Activated T-helper 17 cell treated with anti-CD3 and anti-CD28 coated beads, Interleukin-2, amount 50 U/mL, for 72 hours (primary cell): ENCODE results near the gene ZNF367. TPM values are rescaled to one million over a fixed set of nuclear protein-coding genes. Genes with fewer than 3 reads are reported as not detected.
A peak's percentile ranks its signal among the peaks of the same experiment; 100 is the strongest.

ENCODE experiments used
- ATAC-seq: fragments of 150-1000 bp; cut with Tn5 transposase; replicated peaks from 2 replicates; pipeline ENCODE4 v1.10.0; 2021; ENCODE audit warnings: mild to moderate bottlenecking, moderate library complexity
- H3K27ac Mint-ChIP-seq: one replicate; pipeline ENCODE4 v1.8.0; 2022; ENCODE audit warnings: mixed read lengths
- H3K27me3 Mint-ChIP-seq: one replicate; pipeline ENCODE4 v1.8.0; 2022; ENCODE audit warnings: mixed read lengths
- H3K36me3 Mint-ChIP-seq: one replicate; pipeline ENCODE4 v1.8.0; 2022; ENCODE audit warnings: low read depth, mild to moderate bottlenecking, mixed read lengths
- H3K4me1 Mint-ChIP-seq: one replicate; pipeline ENCODE4 v1.8.0; 2022; ENCODE audit warnings: mixed read lengths
- H3K4me3 Mint-ChIP-seq: one replicate; pipeline ENCODE4 v1.8.0; 2022; ENCODE audit warnings: mild to moderate bottlenecking, mixed read lengths
- H3K9me3 Mint-ChIP-seq: one replicate; pipeline ENCODE4 v1.8.0; 2022; ENCODE audit warnings: mixed read lengths
- total RNA-seq, 2 donors: library from RNA; stranded (reverse); gene quantifications; one replicate each; pipeline ENCODE4 v1.2.3, GENCODE V29; 2022

Gene ZNF367
- total RNA-seq, 2 donors from 2014 or later: 25.4 to 27.8 TPM

DNA sequence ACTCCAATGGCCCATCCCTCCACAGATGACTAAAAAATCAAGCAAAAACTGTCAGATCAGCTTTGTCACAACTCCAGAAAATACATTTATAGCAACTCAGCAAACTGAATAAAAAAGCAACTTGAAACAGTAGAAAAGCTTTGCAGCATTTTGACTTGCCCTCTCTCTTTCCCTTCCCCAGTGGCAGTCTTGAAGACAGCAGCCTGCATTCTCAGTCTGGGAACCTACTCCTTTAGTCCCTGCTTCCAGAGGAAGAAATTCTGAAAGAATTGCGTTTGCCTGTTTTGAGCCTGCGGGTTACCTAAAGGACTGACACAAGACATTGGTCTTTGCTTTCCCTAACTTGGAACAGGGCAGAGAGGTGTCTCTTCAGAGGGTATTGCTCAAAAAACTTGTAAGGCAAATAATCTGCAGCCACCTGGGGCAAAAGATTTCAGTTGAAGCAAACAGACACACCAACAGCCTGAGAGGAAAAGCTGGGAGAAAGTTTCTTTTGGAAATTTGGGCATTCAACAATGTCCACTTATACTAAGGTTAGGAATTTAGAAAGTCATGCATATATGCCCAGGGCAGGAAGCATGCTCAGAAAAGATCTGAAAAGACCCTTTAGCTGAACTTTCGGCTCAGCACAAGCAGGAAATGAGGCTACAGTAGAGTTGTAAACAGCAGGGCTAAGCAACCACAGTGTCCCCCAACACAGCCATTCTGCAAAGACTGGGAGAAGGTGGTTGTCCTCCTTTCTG, 19.4 kb downstream of the ZNF367 start:
- ATAC-seq: peak; percentile 28
- Mint-ChIP-seq H3K27me3 (no peaks in the 10 kb centered on the region), H3K4me3 (peak overlapping the region; percentile 24), H3K36me3 (peaks cover 60% of the 10 kb centered on the region), H3K9me3 (no peaks in the 10 kb centered on the region), H3K4me1 (peaks cover 17% of the 10 kb centered on the region), H3K27ac (peak overlapping the region; percentile 51)

DNA sequence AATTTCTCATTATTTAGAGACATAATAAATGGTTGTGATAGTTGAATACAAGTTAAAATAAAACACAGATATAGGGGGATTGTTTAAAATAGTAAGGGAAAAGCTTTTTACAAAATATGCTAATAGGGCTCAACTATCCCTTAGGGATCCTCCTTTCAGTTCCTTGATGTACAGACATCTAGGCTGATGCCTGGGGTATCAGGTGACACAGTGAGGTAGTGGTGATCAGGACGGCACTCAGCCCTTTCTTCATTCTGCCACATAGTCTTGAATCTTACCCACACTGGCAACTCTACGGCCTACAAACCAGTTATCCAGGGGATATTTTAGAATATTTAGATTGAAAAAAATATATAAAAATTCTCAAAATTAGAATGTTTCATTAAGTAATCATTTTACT, 22.2 kb downstream of the ZNF367 start:
- H3K9me3 Mint-ChIP-seq: no peaks in the 10 kb centered on the region
- no peak for ATAC-seq
- H3K4me1 Mint-ChIP-seq: peaks cover 17% of the 10 kb centered on the region
- H3K27me3 Mint-ChIP-seq: no peaks in the 10 kb centered on the region
- H3K27ac Mint-ChIP-seq: no peak overlapping the region
- peaks cover 85% of the 10 kb centered on the region for H3K36me3 Mint-ChIP-seq
- no peak overlapping the region for H3K4me3 Mint-ChIP-seq

DNA sequence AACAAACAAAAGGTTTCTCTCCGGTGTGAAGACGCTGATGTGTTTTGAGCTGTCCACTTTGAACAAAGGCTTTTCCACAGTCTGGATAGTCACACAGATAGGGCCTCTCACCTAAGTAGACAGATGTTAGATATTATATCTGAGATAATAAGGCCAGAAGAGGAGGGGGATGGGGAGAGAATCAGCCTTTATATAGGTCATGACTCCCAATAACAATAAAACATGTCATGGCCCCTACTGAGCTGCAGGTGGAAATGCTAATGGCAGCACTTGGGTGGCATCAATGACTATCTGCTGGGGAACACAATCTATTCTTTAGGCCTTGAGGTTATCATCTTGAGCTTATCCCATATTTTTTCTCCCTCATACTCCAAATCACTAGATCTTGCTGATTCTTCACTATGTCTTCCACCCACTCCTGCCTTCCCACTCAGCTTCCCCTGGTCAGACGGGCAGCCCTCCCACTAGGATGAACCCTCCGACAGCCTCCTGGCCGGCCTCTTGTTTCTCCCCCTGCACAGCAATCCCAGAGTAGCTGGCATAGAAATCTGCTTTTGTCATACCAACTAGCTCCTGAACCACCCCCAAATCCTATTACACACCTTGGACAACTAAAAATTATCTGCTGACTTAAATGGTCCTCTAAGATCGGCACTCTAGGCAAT, 23.2 kb downstream of the ZNF367 start:
- no peak for ATAC-seq
- Mint-ChIP-seq H3K36me3 (peaks cover 86% of the 10 kb centered on the region), H3K27me3 (no peaks in the 10 kb centered on the region)

DNA sequence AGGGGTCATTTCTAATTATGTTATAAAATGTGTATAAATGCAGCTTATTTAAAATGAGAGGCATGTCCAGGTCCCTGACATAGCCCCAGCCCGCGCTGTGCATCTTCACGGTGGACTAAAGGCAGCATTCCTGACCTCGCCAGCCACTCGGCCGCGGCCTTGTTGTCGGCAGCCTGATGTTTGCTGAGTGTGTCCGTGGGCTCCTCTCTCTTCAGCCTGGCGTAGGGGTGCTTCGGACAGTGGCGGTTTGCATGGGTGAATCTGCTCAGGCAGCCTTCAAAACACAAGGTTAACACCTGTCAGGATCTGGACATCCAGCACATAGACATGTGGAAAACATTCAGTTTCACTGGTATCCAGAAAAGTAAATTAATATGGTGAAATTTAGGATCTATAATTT, 25.9 kb downstream of the ZNF367 start:
- Mint-ChIP-seq H3K4me3 (no peak overlapping the region), H3K9me3 (no peaks in the 10 kb centered on the region), H3K36me3 (peaks cover 89% of the 10 kb centered on the region), H3K27me3 (no peaks in the 10 kb centered on the region), H3K27ac (no peak overlapping the region), H3K4me1 (peaks cover 4% of the 10 kb centered on the region)
- no peak for ATAC-seq

More for the DNA sequence above, 23.2 kb downstream of the ZNF367 start:
- peak overlapping the region; percentile 7 for H3K27ac Mint-ChIP-seq
- no peaks in the 10 kb centered on the region for H3K9me3 Mint-ChIP-seq
- H3K4me1 Mint-ChIP-seq: peaks cover 14% of the 10 kb centered on the region
- no peak overlapping the region for H3K4me3 Mint-ChIP-seq

DNA sequence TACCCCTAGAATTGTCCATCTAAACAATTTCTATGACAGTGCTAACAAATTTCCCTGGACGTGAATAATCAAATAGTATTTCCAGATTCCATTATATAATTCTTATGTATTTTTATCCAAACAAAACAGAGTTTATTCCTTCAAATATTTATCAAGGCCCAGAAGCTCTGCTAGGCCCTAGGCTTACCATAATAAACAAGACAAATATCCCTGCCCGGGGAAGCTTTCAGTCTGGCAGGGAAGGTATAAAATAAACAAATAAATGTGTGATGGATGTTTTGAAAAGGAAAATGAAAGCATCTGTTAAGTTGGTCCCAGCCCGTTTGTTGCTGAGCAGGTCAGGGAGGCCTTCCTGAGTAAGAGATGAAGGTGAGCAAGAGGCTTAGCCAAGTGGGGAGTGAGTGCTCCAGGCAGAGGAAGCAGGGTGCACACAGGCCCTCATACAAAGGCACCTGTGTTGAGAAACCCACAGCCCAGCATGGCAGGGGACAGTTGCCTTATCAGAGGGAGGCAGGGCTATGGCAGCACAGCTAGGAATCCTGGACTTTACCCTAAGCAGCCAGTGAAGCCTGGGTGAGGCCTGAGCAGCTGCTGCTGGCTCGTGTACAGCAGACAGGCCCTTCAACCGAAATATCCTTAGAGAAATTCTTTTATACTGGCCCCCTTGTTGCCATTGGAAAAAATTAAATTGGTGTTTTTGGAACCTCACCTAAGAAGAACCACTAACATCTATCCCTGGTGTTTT, 27.0 kb downstream of the ZNF367 start:
- no peaks in the 10 kb centered on the region for H3K9me3 Mint-ChIP-seq
- H3K27ac Mint-ChIP-seq: peak overlapping the region; percentile 55
- H3K36me3 Mint-ChIP-seq: peaks cover 95% of the 10 kb centered on the region
- peaks cover 4% of the 10 kb centered on the region for H3K4me1 Mint-ChIP-seq
- no peak overlapping the region for H3K4me3 Mint-ChIP-seq
- H3K27me3 Mint-ChIP-seq: no peaks in the 10 kb centered on the region
- no peak for ATAC-seq

DNA sequence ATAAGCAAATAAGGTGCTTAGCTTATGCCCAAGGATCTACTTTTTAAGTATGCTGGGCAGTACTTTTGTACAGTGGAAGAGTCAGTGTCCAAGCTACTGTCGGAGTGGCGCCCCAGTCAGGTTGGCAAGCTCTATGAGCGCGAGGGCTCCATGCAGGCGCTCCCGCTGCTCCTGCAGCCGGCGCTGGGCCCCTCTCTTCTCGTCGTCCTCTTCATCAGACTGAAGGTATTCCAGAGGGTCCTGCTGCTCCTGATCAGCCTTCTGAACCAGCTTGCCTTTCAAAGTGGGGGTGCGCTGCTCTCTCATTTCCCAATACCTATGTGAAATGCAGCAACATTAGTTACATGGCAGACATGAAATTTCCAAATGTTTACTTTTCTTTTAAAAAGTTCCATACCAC, 30.0 kb downstream of the ZNF367 start:
- Mint-ChIP-seq H3K9me3 (no peaks in the 10 kb centered on the region), H3K27ac (no peak overlapping the region), H3K27me3 (no peaks in the 10 kb centered on the region), H3K4me3 (no peak overlapping the region), H3K36me3 (peaks cover 86% of the 10 kb centered on the region), H3K4me1 (peaks cover 9% of the 10 kb centered on the region)
- ATAC-seq: no peak

DNA sequence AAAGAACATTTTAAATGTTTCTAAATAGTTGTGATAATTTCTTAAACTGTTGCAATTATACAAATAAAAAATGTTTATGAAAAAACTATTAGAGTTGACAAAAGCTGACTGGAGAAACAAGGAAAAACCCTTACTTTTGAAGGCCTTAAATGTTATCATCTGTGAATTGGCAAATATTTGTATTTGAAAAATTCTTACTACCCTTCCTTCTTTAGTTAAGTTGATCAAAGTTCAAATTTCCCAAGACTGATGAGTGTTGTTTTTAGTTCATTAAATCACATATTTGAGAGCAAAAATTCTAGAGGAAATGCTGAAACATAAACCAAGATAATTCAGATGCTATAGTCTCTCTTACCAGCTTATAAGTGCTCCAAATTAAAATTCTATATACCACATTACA, 32.0 kb downstream of the ZNF367 start:
- peaks cover 20% of the 10 kb centered on the region for H3K4me1 Mint-ChIP-seq
- no peaks in the 10 kb centered on the region for H3K9me3 Mint-ChIP-seq
- no peak overlapping the region for H3K27ac Mint-ChIP-seq
- H3K36me3 Mint-ChIP-seq: peaks cover 67% of the 10 kb centered on the region
- no peak for ATAC-seq
- H3K4me3 Mint-ChIP-seq: no peak overlapping the region
- H3K27me3 Mint-ChIP-seq: no peaks in the 10 kb centered on the region

DNA sequence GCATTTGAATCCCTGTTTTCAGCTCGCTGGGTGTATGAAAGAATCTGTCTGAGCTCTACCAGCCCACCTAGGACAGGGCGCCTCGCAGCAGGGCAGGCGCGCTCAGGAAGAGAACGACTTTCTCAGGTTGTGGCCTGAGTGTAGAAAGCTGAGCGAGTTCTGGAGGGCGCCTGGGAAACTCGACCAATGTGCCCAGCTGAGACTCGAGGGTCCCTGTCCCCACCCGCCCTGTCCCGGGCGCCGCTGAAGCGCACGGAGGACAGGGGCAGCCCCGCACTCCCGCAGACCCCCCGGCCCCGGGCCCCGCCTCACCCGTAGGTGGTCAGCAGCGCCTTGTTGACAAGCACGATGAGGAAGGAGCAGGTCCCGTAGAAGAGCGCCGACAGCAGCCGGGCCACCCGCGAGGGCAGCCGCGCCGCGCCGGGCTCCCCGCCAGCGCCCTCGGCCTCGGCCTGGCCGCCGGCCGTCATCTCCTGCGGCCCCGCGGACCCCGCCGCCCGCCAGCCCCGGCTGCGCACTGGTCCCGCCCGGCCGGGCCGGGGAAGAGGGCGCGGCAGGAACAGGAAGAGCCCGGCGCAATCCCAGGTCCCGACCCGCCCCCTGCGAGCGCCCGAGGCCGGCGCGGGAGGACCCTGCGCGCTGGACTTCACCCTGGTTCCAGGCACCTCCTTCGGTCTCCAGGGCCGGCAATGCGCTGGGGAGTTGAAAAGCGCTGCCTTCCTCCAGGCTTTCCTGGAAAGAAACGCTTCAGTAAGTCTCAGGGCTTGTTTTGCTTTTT, 34.8 kb downstream of the ZNF367 start, which contains the start of gene SLC35D2:
Gene SLC35D2, minus strand, starts transcription at position 547 of the 778 bp plus-strand sequence. Its CDS starts 77 bp downstream, at position 470.
- peak within 1 kb of the TSS; percentile 88 for H3K27ac Mint-ChIP-seq
- peaks cover 46% of the 10 kb centered on the region for H3K36me3 Mint-ChIP-seq
- H3K4me1 Mint-ChIP-seq: peaks cover 22% of the 10 kb centered on the region
- no peaks in the 10 kb centered on the region for H3K27me3 Mint-ChIP-seq
- peak within 1 kb of the TSS; percentile 82 for H3K4me3 Mint-ChIP-seq
- H3K9me3 Mint-ChIP-seq: no peaks in the 10 kb centered on the region
- ATAC-seq: peak; percentile 68

DNA sequence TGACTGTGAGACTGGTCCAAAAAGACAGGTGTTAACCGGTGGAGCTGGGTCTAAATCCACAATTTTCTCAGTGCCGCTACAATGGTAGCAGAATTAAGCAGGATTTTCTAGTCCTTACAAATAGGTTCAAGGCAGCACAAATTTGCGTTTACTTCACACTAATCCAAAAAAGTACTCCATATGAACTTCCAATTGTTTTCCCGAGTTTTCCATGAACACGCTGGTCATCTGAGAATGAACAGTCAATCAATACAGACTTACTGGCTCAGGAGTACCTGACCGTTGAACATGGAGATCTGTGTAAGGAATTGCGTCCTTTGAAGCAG, 35.4 kb downstream of the ZNF367 start:
- Mint-ChIP-seq H3K9me3 (no peaks in the 10 kb centered on the region), H3K36me3 (peaks cover 40% of the 10 kb centered on the region), H3K27ac (peak overlapping the region; percentile 54), H3K4me1 (peaks cover 22% of the 10 kb centered on the region), H3K27me3 (no peaks in the 10 kb centered on the region), H3K4me3 (peak overlapping the region; percentile 75)
- ATAC-seq: no peak

DNA sequence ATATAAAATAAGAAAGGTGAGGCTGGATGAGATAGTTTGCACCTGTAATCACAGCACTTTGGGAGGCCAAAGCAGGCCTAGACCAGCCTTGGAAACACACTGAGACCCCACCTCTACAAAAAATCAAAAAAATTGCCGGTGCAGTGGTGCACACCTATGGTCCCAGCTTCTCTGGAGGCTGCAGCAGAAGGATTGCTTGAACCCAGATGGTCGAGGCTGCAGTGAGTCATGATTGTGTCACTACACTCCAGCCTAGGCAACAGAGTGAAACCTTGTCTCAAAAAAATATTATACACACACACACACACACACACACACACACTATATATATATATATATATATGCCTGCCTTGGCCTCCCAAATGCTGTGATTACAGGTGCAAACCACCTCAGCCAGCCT, 36.0 kb downstream of the ZNF367 start:
- Mint-ChIP-seq H3K4me3 (peak overlapping the region; percentile 75), H3K27ac (peak overlapping the region; percentile 31), H3K4me1 (peaks cover 28% of the 10 kb centered on the region), H3K36me3 (peaks cover 40% of the 10 kb centered on the region), H3K9me3 (no peaks in the 10 kb centered on the region), H3K27me3 (no peaks in the 10 kb centered on the region)
- ATAC-seq: no peak

DNA sequence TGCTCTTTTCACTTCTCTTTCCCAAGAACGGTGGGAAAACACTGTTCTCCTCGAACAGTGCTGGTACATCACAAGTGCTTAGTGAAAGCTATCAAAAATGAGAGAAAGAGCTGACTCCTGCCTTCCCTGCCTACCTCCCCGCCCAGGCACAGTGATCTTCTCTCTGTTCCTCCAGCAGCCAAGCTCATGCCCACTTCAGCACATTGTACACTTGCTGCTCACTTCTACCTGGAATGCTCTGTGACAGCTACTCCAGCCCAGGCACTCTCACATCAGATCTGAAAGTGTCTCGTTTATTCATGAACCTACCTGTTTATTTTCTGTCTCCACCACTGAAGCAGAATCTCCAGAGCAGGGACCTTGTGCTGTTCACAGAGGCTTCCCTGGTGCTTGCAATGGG, 36.5 kb downstream of the ZNF367 start:
- H3K27me3 Mint-ChIP-seq: no peaks in the 10 kb centered on the region
- H3K27ac Mint-ChIP-seq: peak overlapping the region; percentile 31
- peaks cover 40% of the 10 kb centered on the region for H3K36me3 Mint-ChIP-seq
- peak overlapping the region; percentile 13 for H3K4me3 Mint-ChIP-seq
- no peak for ATAC-seq
- H3K9me3 Mint-ChIP-seq: no peaks in the 10 kb centered on the region
- H3K4me1 Mint-ChIP-seq: peaks cover 28% of the 10 kb centered on the region

DNA sequence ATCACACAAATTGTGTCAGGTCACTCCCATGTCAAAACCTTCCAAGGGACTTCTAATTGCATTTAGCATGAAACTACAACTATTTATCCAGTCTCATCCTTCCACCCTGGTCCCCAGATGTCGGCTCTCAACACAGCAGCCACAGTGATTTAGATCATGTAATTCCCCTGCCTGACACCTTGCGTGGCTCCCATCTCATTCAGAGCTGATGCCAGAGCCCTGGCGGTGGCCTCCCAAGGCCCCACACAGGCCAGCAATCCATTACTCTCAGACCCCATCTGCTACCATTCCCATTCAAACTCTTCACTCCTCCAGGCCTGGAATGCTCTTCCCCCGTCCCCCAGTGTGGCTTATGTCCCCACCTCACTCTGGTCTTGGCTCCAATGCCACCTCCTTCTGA, 37.0 kb downstream of the ZNF367 start:
- no peaks in the 10 kb centered on the region for H3K9me3 Mint-ChIP-seq

DNA sequence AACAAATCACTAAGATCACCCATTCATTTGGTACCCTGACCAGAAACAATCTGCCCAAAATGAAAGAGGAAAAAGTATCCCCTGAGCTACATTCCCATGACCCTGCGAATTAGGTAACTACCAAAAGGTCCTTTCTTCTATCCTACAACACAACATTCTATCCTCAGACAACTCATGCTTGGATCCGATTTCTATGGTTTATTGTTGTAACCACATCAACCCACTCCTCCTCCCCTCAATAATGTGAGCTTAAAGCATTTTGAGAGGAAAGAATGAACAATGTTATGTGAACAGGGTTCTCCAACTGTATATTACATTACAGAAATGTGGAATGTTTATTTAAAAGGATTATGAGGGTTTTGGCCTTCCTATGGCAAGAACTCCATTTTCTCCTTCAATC, 38.7 kb downstream of the ZNF367 start:
- no peak overlapping the region for H3K4me3 Mint-ChIP-seq
- no peaks in the 10 kb centered on the region for H3K27me3 Mint-ChIP-seq
- ATAC-seq: no peak
- no peaks in the 10 kb centered on the region for H3K9me3 Mint-ChIP-seq
- H3K27ac Mint-ChIP-seq: no peak overlapping the region
- peaks cover 24% of the 10 kb centered on the region for H3K36me3 Mint-ChIP-seq
- peaks cover 28% of the 10 kb centered on the region for H3K4me1 Mint-ChIP-seq

More for the DNA sequence above, 37.0 kb downstream of the ZNF367 start:
- peak overlapping the region; percentile 31 for H3K27ac Mint-ChIP-seq
- H3K4me1 Mint-ChIP-seq: peaks cover 28% of the 10 kb centered on the region
- H3K27me3 Mint-ChIP-seq: no peaks in the 10 kb centered on the region
- H3K4me3 Mint-ChIP-seq: no peak overlapping the region
- peaks cover 34% of the 10 kb centered on the region for H3K36me3 Mint-ChIP-seq
- ATAC-seq: no peak

DNA sequence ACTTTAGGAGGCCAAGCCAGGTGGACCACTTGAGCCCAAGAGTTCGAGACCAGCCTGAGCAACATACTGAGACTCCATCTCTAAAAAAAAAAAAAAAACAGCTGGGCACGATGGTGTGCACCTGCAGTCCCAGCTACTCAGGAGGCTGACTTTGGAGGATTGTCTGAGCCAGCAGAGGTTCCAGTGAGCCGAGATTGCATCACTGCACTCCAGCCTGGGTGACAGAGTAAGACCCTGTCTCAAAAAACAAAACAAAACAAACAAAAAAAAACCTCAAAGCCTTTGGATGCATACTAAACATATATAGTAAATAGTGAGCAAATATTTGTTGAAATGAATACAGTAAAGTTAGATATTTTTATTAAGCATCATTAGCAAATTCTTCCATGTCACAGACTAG, 40.0 kb downstream of the ZNF367 start:
- Mint-ChIP-seq H3K4me1 (peaks cover 23% of the 10 kb centered on the region), H3K4me3 (no peak overlapping the region), H3K27me3 (no peaks in the 10 kb centered on the region), H3K36me3 (peaks cover 17% of the 10 kb centered on the region), H3K27ac (no peak overlapping the region), H3K9me3 (no peaks in the 10 kb centered on the region)
- no peak for ATAC-seq
